ENCODE measurements around the gene NTN4.

- TF ChIP-seq CTCF (IDR thresholded peaks at IDR 0.05), result no peak
- TF ChIP-seq EP300 (IDR thresholded peaks at IDR 0.05), result no peak
Measured at GRCh38 chr12:95720146-95720545, 70.4 kb downstream of the NTN4 start.
